Activated gamma-delta T cell treated with anti-CD3 and anti-CD28 coated beads, Interleukin-2, amount 50 U/mL, for 16 hours (primary cell): ENCODE results near the gene ZBTB43.

ENCODE experiments used
- DNase-seq: peaks from one replicate; pipeline ENCODE4 v3.0.0-alpha.2; 2020; ENCODE audit warnings: low read depth

Gene ZBTB43

DNA sequence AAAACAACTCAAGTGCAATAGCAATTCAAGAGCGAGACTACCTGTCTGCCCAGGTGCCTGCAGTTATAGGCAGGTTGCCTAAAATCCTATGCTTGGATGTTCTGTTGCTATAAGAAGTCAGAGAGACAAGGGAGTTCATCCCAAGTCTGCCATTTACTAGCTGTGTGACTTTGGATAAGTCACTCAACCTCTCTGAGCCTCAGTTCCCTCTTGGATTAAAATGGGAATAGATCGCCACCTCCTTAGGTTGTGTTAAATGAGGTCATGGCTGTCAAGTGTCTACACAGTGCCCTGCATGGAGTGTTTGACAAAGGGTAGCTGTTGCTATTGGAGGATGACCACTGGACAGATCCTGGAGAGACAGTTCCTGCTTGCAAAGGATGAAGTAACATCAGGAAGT, 54.3 kb downstream of the ZBTB43 start:
- no peak for DNase-seq

DNA sequence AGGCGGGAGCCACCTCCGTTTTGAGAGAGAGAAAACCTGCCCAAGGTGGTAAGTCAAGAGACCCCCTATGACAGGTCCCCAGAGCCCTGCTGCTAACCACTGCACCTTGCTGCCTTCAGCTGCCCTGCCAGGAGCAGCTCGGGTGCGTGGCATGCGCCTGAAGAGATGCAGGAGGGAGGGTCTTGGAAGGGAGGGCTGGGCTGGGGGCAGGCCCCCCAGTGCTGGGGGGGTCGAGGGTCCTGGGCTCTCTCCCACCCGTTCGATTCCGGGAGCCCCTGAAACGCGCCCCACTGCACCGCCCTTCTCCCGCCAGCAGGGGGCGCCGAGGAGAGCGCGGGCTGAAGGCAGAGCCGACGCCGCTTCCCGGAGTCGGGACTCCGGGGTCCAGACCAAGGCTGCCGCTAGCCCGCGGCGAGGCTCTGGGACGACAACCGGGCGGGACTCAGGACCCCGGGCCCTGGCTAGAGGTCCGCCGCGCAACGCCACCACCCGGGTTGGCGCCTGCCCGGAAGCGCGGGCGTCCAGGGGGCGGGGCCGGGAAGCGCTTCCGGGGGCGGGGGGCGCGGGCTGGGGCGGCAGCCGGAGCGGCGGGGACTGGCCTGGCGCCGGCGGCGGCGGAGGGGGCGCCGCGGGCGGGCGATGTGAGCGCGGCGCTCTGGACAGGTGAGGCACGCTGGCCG, 55.4 kb downstream of the ZBTB43 start, which contains the start of gene ZBTB34:
Gene ZBTB34, plus strand, starts transcription at position 563 of the 680 bp plus-strand sequence. CDS start 18,761 bp downstream, outside the sequence.
- peak; percentile 67 for DNase-seq

GRCh38 chr9:126860757-126861466, 56.1 kb downstream of the ZBTB43 start:
- DNase-seq: no peak

DNA sequence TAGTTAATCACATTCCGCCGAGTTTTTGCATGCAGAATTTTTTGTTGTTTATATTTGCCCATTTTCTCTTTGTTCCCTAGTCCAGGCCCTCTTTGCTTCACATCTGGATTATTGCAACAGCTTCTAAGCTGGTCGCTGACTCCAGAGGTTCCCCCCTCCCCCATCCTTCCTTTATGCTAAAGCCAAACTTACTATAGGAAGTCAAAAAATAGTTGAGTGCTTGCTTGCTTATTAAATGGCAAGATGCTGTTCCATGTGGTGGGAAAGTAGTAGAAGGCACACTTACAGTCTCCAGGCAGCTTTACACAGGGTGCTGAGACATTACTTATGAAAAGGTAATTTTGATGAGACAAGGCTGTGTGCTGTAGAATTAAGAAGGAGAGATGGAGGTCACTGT, 56.9 kb downstream of the ZBTB43 start:
- no peak for DNase-seq

DNA sequence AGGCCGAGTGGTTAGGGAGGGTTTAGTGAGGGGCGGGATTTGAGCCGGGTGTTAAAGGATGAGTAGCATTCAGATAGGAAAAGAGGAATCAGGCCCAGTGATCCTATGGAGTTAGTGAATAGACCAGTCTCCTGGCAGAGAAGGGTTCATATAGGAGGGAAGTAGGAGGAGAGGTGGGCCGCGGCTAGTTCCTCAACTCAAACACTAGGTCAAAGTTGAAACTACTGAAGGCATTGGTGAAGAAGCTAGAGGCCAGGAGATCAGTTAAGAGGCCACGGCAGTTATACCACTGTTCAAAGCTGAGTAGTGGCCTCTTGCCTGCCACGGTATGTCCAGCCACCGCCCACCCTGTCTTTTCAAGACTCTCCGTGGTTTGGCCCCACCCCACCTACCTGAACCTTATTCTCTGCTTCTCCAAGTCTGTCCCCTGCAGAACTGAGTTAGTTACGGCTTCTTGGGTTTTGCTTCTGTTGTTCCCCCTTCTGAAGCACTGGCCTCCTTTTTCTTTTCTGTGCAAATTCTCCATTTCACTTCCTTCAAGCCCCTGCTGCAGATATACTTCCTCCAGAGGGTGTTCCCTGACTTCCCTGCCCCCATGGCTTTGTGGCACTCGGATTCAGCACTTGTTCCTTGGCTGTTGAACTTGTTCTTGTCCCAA, 57.4 kb downstream of the ZBTB43 start:
- DNase-seq: no peak

- no peak for DNase-seq
Measured at GRCh38 chr9:126864771-126865170, 59.9 kb downstream of the ZBTB43 start.

DNA sequence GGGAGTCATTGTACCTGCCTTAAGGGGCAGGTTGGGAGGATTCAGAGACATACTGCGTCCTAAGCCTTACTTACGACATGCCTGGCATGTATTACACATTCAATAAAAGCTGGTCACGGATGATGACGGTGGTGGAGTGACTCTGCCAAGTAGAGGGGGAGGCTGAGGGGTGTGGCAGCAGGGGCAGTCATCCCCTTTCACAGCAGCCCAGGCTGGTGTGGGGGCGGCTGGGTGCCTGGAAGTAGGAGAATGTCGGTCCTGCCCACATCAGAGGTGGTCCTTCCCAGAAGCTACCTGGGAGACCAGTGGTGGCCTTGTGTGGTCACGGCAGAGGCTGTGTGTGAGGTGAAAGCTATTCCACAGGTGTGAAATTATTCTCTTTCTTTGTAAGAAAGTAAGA, 64.5 kb downstream of the ZBTB43 start:
- no peak for DNase-seq

- DNase-seq: no peak
Measured at GRCh38 chr9:126872516-126872915, 67.7 kb downstream of the ZBTB43 start.

GRCh38 chr9:126874546-126875314, 69.9 kb downstream of the ZBTB43 start:
- DNase-seq: no peak

GRCh38 chr9:126875756-126876510, 71.1 kb downstream of the ZBTB43 start:
- no peak for DNase-seq

GRCh38 chr9:126876531-126876930, 71.7 kb downstream of the ZBTB43 start:
- no peak for DNase-seq

- no peak for DNase-seq
Measured at GRCh38 chr9:126877418-126877817, 72.6 kb downstream of the ZBTB43 start.

DNA sequence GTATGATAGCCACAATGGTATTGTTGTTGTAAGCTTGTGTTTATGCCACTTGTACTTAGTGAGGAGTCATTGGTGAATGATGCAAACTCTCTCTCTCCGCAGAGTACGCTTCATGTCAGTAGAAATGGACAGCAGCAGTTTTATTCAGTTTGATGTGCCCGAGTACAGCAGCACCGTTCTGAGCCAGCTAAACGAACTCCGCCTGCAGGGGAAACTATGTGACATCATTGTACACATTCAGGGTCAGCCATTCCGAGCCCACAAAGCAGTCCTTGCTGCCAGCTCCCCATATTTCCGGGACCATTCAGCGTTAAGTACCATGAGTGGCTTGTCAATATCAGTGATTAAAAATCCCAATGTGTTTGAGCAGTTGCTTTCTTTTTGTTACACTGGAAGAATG, 74.4 kb downstream of the ZBTB43 start:
- no peak for DNase-seq

DNA sequence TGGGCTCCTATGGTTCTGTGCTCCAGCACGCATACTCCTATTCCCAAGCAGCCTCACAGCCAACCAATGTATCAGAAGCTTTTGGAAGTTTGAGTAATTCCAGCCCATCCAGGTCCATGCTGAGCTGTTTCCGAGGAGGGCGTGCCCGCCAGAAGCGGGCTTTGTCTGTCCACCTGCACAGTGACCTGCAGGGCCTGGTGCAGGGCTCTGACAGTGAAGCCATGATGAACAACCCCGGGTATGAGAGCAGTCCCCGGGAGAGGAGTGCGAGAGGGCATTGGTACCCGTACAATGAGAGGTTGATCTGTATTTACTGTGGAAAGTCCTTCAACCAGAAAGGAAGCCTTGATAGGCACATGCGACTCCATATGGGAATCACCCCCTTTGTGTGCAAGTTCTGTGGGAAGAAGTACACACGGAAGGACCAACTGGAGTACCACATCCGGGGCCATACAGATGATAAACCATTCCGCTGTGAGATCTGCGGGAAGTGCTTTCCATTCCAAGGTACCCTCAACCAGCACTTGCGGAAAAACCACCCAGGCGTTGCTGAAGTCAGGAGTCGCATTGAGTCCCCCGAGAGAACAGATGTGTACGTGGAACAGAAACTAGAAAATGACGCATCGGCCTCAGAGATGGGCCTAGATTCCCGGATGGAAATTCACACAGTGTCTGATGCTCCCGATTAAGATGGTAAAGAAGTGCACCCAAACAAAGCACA, 75.5 kb downstream of the ZBTB43 start:
- DNase-seq: no peak

DNA sequence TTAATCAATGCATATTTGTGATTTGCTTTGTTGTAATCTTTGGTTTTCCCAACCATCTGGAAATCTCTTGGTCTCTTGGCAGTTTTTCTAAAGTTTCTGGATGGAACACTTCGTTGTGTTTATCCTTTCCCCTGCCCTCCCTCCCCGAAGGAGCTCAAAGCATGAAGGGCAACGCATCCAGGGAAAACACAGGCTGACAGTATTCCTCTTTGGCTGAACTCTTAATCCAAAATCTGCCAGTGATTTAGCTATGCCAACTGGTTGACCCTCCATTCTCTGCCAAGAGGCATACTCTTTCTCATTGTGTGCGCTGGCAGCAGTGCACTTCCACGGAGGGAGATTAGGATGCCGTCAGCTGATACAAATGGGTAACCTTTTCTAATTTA, 76.1 kb downstream of the ZBTB43 start:
- DNase-seq: no peak

- no peak for DNase-seq
Measured at GRCh38 chr9:126882746-126883145, 77.9 kb downstream of the ZBTB43 start.

GRCh38 chr9:126883636-126884035, 78.8 kb downstream of the ZBTB43 start:
- DNase-seq: no peak

- no peak for DNase-seq
Measured at GRCh38 chr9:126885131-126885641, 80.3 kb downstream of the ZBTB43 start.

DNA sequence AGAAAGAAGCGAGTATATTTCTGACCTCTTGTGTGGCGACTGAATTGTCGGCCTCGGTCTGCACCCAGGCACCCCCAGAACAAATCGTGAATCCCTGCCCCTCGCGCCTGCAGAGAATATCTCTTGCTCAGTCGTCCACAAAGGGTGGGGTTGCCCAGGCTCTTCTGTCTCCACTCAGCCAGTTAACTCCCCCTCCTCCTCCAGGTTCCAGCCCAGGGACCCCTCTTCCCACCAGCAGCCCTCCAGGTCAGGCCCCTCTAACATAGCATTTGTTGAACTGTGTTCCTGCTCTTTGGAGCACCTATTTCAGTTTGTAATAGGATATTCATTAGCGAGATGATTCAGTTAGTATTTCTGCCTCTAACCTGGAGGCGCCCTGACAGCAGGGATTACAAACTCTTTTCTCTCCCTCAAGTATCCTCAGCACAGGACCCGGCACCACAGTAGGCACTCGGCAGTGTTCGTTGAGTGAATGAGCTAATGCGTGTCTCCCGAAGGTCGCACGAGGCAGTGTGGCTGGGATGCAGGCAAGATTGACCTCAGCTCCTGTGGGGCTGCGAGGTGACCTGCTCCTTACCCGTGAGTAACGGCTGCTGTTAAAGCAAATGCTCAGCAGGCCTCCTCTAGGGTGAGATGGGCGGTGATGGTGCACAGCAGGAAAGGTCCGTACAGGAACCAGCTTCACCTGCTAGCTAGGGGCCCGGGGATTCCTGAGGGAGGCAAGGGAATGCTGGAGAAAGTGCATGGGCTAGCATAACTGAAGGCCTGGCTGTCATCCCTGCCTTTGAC, 81.4 kb downstream of the ZBTB43 start:
- no peak for DNase-seq

DNA sequence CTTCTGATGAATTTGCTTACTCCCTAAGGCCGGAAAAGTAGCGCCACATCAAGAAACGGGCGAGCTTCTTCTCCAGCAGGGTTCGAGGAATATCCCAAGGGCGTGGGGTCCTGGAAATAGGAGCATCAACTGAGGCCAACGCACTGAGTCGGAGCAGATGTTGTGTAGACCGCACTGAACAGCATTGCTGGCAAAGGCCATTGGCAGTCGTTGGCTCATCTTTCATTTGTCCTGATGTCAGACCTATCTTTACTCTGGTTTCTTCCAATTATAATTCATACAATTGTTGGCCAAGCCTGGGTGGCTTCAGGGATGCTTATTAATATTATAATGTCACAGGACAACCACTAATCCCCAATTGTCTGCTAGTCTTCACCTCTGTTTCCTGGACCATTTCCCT, 82.1 kb downstream of the ZBTB43 start:
- no peak for DNase-seq
